Duodenal mucosa (tissue), 2 donors: ENCODE results near the gene ARHGAP40.

ENCODE experiments used
- H3K27ac ChIP-seq: one replicate; pipeline ENCODE4 v1.7.0; 2013; ENCODE audit warnings: low read depth, low read length
- H3K27me3 ChIP-seq, 2 donors: one replicate each; pipeline ENCODE4 v1.7.0; 2013; ENCODE audit warnings: low read length in 2 of 2, control low read depth in 1 of 2; ENCODE audit not compliant: insufficient read depth in 2 of 2, control insufficient read depth in 1 of 2
- H3K36me3 ChIP-seq, 2 donors: one replicate each; pipeline ENCODE4 v1.7.0; 2013; ENCODE audit warnings: low read length in 2 of 2, control low read depth in 1 of 2; ENCODE audit not compliant: insufficient read depth in 2 of 2, control insufficient read depth in 1 of 2
- H3K4me1 ChIP-seq, 2 donors: one replicate each; pipeline ENCODE4 v1.7.0; 2013; ENCODE audit warnings: low read length in 2 of 2, control low read depth in 1 of 2; ENCODE audit not compliant: insufficient read depth in 2 of 2, control insufficient read depth in 1 of 2
- H3K4me3 ChIP-seq, 2 donors: one replicate each; pipeline ENCODE4 v1.7.0; 2013; ENCODE audit warnings: low read length in 2 of 2, low read depth in 1 of 2
- H3K9ac ChIP-seq, 2 donors: one replicate each; pipeline ENCODE4 v1.7.0; 2013; ENCODE audit warnings: low read length in 2 of 2, low read depth in 1 of 2
- H3K9me3 ChIP-seq, 2 donors: one replicate each; pipeline ENCODE4 v1.7.0; 2013; ENCODE audit warnings: low read length in 2 of 2, control low read depth in 1 of 2; ENCODE audit not compliant: control insufficient read depth in 1 of 2

Gene ARHGAP40

GRCh38 chr20:38697306-38697705 lies 95.7 kb downstream of the ARHGAP40 start:
- Histone ChIP-seq H3K4me1 (no peaks in the 10 kb centered on the region), H3K27me3 (peaks cover 0 to 4% of the 10 kb centered on the region in 2 donors), H3K9me3 (no peaks in the 10 kb centered on the region)

GRCh38 chr20:38698541-38698940 lies 96.9 kb downstream of the ARHGAP40 start:
- H3K4me3 ChIP-seq, result no peak overlapping the region
- no peak overlapping the region for H3K27ac ChIP-seq
- H3K27me3 ChIP-seq, result peaks cover 0 to 4% of the 10 kb centered on the region in 2 donors
- no peaks in the 10 kb centered on the region for H3K4me1 ChIP-seq
- H3K9ac ChIP-seq, result no peak overlapping the region
- no peaks in the 10 kb centered on the region for H3K36me3 ChIP-seq
- no peaks in the 10 kb centered on the region for H3K9me3 ChIP-seq

More at GRCh38 chr20:38697306-38697705, 95.7 kb downstream of the ARHGAP40 start:
- Histone ChIP-seq H3K9ac (no peak overlapping the region), H3K36me3 (no peaks in the 10 kb centered on the region), H3K27ac (no peak overlapping the region), H3K4me3 (no peak overlapping the region)

- Histone ChIP-seq H3K4me3 (no peak overlapping the region), H3K9me3 (no peaks in the 10 kb centered on the region), H3K36me3 (no peaks in the 10 kb centered on the region), H3K4me1 (no peaks in the 10 kb centered on the region), H3K27me3 (peaks cover 0 to 4% of the 10 kb centered on the region in 2 donors), H3K27ac (no peak overlapping the region), H3K9ac (no peak overlapping the region)
These were observed 98.5 kb downstream of the ARHGAP40 start for GRCh38 chr20:38700141-38700540.
